SK-N-SH (cell line): ENCODE results near the gene RPL28.

Experiments used
- CTCF ChIP-seq: fragments of 200-600 bp; sonication (generic); IDR thresholded peaks from 2 replicates; pipeline ENCODE4 v1.6.1; 2017; ENCODE audit warnings: antibody characterized with exemption, mild to moderate bottlenecking, moderate library complexity
- EP300 ChIP-seq, 2 experiments: IDR thresholded peaks; 2 replicates each; pipeline versions ENCODE4 v1.4.0 to v1.6.1; 2012; ENCODE audit warnings: borderline replicate concordance in 1 of 2, low read depth in 1 of 2, low read length in 1 of 2
- FOSL2 ChIP-seq: IDR thresholded peaks from 2 replicates; pipeline ENCODE4 v1.4.0; 2012; ENCODE audit warnings: low read depth, mild to moderate bottlenecking, moderate library complexity, borderline replicate concordance
- GABPA ChIP-seq: IDR thresholded peaks from 2 replicates; pipeline ENCODE4 v1.4.0; 2012; ENCODE audit warnings: low read depth, mild to moderate bottlenecking
- GATA2 ChIP-seq: sonication (generic); formaldehyde crosslinking; IDR thresholded peaks from 2 replicates; pipeline ENCODE4 v1.5.0; 2020; ENCODE audit warnings: mild to moderate bottlenecking, missing genetic modification reagents
- MAX ChIP-seq: IDR thresholded peaks from 2 replicates; pipeline ENCODE4 v1.4.0; 2012; ENCODE audit warnings: low read depth
- PBX3 ChIP-seq: IDR thresholded peaks from 2 replicates; pipeline ENCODE4; 2012
- POLR2AphosphoS5 ChIP-seq: IDR thresholded peaks from 2 replicates; pipeline ENCODE4 v1.6.1; 2012; ENCODE audit warnings: low read depth, low read length
- RCOR1 ChIP-seq: fragments of 150-350 bp; IDR thresholded peaks from 2 replicates; pipeline ENCODE4 v1.6.1; 2017; ENCODE audit warnings: antibody characterized with exemption, low read length
- RFX5 ChIP-seq: IDR thresholded peaks from 2 replicates; pipeline ENCODE4 v1.6.1; 2012; ENCODE audit warnings: mild to moderate bottlenecking, improper control_type of control experiment, low read length
- SIN3A ChIP-seq: IDR thresholded peaks from 2 replicates; pipeline ENCODE4 v1.6.1; 2012; ENCODE audit warnings: low read depth, mild to moderate bottlenecking, low read length, moderate library complexity, borderline replicate concordance
- SMC3 ChIP-seq: IDR thresholded peaks from 2 replicates; pipeline ENCODE4 v1.6.1; 2012; ENCODE audit warnings: low read depth, low read length, improper control_type of control experiment
- TCF12 ChIP-seq: IDR thresholded peaks from 2 replicates; pipeline ENCODE4 v1.4.0; 2012
- USF2 ChIP-seq: fragments of 150-350 bp; IDR thresholded peaks from 2 replicates; pipeline ENCODE4 v1.6.1; 2017; ENCODE audit warnings: antibody characterized with exemption, low read length, low read depth, borderline replicate concordance

GRCh38 chr19:55407800-55408532 is 22.2 kb downstream of the RPL28 start:
- TF ChIP-seq POLR2AphosphoS5 (peak; percentile 53; the same call in 1 of the 2 replicates), SMC3 (no peak), EP300 (IDR thresholded peaks at IDR 0.05; ENCODE audit: borderline replicate concordance in 1 of 2, low read depth in 1 of 2, low read length in 1 of 2) (peak; percentile 18 to 37; a peak in 1 of 4 replicates), RFX5 (peak; percentile 40; the same call in 1 of the 2 replicates), CTCF (no peak), RCOR1 (peak; percentile 40; the same call in 1 of the 2 replicates), SIN3A (no peak), GATA2 (CRISPR knock-in tag) (no peak), FOSL2 (no peak), USF2 (peak; percentile 76; the same call in 1 of the 2 replicates), TCF12 (0 out of 2 replicates have a peak, but pooled peaks have one; percentile 15), GABPA (peak; percentile 58; the same call in 1 of the 2 replicates), PBX3 (peak; percentile 99), MAX (peak; percentile 96)
